ENCODE data around the gene SRGAP1. TPM values are rescaled to one million over a fixed set of nuclear protein-coding genes. Genes with fewer than 3 reads are reported as not detected.
"Not testable (repeated sequence)": the region's sequence is repeated elsewhere in the genome, so short reads cannot be mapped to it uniquely, and the experiment has no call there.

SRGAP1 gene
- total RNA-seq, 8 experiments from 2014 or later, result 2.2 to 11.4 (median 8.3) TPM

DNA sequence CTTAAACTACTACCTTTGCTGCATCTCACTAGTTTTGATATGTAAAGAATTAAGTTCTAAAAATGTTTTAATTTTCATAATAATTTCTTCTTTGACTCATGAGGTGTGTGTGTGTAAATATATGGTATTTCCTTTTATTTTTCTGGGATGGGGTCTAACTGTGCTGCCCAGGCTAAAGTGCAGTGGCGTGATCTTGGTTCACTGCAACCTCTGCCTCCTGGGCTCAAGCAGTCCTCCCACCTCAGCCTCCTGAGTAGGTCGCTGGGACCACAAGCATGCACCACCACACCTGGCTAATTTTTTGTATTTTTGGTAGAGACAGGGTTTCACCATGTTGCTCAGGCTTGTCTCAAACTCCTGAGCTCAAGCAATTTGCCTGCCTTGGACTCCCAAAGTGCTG, 15.4 kb downstream of the SRGAP1 start:
- H3K27ac ChIP-seq; H3K4me3 ChIP-seq; ATAC-seq (replicated peaks in 6 of 8); H3K4me1 ChIP-seq (replicated peaks in 1 of 2); in situ Hi-C loops (cut with MboI; ENCODE audit: low pct_unique_long_range_greater_than_20kb in 2 of 9, low sequenced_read_pairs in 9 of 9, unreplicated experiment in 9 of 9): not testable (repeated sequence)
- WGBS, 10 experiments, result 80 to 100% (median 100%) methylated on average over 1 to 2 of the region's 2 CpGs; no CpG with 5 or more reads in 4 of the 10 experiments

DNA sequence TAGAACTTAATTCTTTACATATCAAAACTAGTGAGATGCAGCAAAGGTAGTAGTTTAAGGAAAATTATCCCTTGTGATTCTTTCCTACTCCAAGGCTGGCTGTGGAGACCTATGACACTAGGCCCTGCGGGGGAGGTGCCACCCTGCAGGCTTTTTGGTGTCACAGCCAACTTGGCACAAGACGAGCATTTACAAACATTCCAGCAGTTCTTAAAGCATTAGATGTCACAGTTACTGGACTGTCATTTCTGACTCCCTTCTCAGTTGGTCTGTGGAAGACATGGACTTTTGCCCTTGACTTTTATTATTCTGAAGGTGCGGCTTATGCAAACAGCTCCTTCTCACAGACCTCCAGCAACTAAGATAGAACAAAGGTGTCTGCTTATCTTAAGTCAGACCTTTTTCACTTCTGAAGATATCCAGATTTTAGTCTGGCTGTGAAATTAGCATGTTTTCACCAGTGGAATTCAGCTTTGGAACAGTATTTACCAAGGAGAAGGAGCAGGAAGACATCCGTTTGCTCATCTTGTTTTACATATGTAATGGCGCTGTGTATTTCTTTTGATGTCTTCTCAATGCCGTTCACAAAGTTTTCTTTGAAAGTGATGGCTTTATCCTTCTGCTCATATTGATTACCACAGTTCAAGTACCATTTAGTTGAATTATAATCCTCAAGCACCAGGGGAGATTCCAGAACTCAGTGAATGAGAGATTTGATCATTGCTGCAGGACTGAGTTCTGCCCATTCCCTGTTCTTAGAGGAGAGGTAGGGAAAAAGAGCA, 17.9 kb downstream of the SRGAP1 start:
- peak in 6 of 8 experiments; percentile 22 to 75 (median 30) for ATAC-seq (replicated peaks in 6 of 8)
- in situ Hi-C loops (cut with MboI; ENCODE audit: low pct_unique_long_range_greater_than_20kb in 2 of 9, low sequenced_read_pairs in 9 of 9, unreplicated experiment in 9 of 9), result no loop called here
- Histone ChIP-seq H3K4me1 (replicated peaks in 1 of 2) (peaks cover 0 to 6% of the 10 kb centered on the region in 2 donors), H3K27ac (no peak overlapping the region), H3K4me3 (no peak overlapping the region)
- WGBS, 10 experiments, result 38 to 100% (median 53%) methylated on average over 1 to 6 of the region's 6 CpGs

DNA sequence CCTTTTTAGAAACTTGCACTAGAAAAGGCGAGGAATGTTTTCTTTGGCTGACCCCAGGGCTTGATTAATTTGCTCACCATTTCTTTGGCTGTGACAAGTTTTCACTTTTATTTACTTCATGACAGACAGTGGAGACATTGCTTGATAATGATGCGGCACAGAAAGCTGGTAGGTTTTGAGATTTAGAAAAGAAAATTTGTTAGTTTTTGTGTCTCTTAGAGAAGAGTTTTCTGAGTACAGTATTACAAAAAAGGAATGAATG, 18.4 kb downstream of the SRGAP1 start:
- no peak for ATAC-seq (replicated peaks in 6 of 8)
- WGBS, 10 experiments, result 77 to 100% (median 87%) methylated on average over 1 to 2 of the region's 2 CpGs
- no peak overlapping the region for H3K4me3 ChIP-seq

DNA sequence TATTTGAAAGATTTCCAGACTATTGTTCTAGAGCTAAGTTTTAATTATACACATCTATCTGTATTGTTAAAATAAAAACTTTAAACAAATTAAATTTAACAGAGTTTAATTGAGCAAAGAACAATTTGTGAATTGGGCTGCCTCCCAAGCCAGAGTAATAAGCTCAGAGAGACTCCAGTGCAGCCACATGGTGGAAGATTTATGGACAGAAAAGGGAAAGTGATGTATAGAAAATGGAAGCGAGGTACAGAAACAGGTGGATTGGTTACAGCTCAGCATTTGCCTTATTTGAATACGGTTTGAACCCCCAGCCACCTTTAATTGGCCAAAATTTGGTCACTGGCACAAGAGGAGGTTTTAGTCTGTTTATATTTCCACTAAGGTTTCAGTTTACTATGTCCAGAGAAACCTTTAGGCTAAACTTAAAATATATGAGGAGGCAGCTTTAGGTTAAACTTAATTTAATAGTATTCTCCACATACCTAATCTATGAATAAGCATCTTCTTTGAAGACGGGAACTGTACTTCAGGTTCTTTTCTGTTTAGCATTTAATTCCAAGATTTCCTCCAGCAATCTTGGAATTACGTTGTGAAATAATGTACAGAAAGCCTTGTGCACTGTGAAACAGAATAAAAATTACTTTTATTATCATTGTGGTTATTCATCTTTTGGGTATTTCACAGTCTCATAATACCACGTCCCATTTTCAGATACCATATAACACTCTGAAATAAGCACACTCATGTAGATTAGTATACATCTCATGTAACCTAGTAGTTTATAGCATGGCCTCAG, 19.4 kb downstream of the SRGAP1 start:
- in situ Hi-C loops (cut with MboI; ENCODE audit: low pct_unique_long_range_greater_than_20kb in 2 of 9, low sequenced_read_pairs in 9 of 9, unreplicated experiment in 9 of 9), result no loop called here
- Histone ChIP-seq H3K4me1 (replicated peaks in 1 of 2) (peaks cover 0 to 6% of the 10 kb centered on the region in 2 donors), H3K4me3 (no peak overlapping the region), H3K27ac (no peak overlapping the region)
- 76 to 98% (median 88%) methylated on average over 1 to 5 of the region's 5 CpGs for WGBS, 10 experiments
- no peak for ATAC-seq (replicated peaks in 6 of 8)

More for the DNA sequence above, 18.4 kb downstream of the SRGAP1 start:
- no peak overlapping the region for H3K27ac ChIP-seq
- in situ Hi-C loops (cut with MboI; ENCODE audit: low pct_unique_long_range_greater_than_20kb in 2 of 9, low sequenced_read_pairs in 9 of 9, unreplicated experiment in 9 of 9), result no loop called here
- H3K4me1 ChIP-seq (replicated peaks in 1 of 2), result peaks cover 0 to 6% of the 10 kb centered on the region in 2 donors

DNA sequence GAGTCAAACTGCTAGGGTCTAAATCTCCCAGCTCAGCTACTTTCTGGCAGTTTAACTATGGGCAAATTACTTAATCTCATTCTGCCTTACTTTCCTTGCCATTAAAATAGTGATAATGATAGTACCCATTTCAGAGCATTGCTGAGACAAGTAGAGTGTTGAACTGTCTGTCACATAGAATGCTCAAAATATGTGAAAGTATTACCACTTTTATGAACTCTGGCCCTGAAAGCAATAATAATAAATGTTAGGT, 19.9 kb downstream of the SRGAP1 start:
- ATAC-seq (replicated peaks in 6 of 8), result no peak
- H3K4me1 ChIP-seq (replicated peaks in 1 of 2), result peaks cover 0 to 6% of the 10 kb centered on the region in 2 donors
- H3K27ac ChIP-seq, result no peak overlapping the region
- in situ Hi-C loops (cut with MboI; ENCODE audit: low pct_unique_long_range_greater_than_20kb in 2 of 9, low sequenced_read_pairs in 9 of 9, unreplicated experiment in 9 of 9), result no loop called here
- H3K4me3 ChIP-seq, result no peak overlapping the region

DNA sequence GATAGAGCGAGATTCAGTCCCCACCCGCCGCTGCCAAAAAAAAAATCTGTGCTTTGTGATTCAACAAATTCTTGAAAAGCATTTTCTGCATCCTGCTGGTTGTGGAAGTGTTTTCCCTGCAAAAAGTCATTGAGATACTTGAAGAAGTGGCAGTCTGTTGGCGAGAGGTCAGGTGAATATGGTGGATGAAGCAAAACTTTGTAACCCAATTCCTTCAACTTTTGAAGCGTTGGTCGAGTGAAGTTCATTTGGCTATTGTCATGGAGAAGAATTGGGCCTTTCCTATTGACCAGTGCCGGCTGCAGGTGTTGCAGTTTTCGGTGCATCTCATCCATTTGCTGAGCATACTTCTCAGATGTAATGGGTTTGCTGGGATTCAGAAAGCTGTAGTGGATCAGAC, 20.9 kb downstream of the SRGAP1 start:
- in situ Hi-C loops (cut with MboI; ENCODE audit: low pct_unique_long_range_greater_than_20kb in 2 of 9, low sequenced_read_pairs in 9 of 9, unreplicated experiment in 9 of 9), result no loop called here

DNA sequence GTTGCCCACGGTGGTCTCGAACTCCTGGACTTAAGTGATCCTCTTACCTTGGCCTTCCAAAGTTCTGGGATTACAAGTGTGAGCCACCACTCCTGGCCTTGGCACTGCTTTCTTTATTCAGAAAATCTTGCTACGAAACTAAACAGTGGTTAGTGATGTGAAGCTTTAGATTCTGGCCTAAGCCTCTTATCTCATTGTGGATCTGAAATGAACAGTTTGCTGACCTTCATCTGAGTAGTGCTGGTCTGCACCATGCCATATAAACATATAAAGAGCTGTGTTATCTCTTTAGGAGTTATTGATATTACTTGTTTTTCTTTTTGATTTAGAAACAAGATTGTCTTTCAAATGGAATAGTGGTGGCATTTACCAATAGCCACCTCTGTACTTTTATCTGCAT, 22.6 kb downstream of the SRGAP1 start:
- H3K4me1 ChIP-seq (replicated peaks in 1 of 2), result peaks cover 0 to 6% of the 10 kb centered on the region in 2 donors
- no peak overlapping the region for H3K27ac ChIP-seq
- WGBS, 10 experiments, result 80 to 100% (median 100%) methylated on average over 1 to 3 of the region's 3 CpGs; no CpG with 5 or more reads in 4 of the 10 experiments
- no peak overlapping the region for H3K4me3 ChIP-seq
- in situ Hi-C loops (cut with MboI; ENCODE audit: low pct_unique_long_range_greater_than_20kb in 2 of 9, low sequenced_read_pairs in 9 of 9, unreplicated experiment in 9 of 9), result no loop called here
- no peak for ATAC-seq (replicated peaks in 6 of 8)

More for the DNA sequence above, 20.9 kb downstream of the SRGAP1 start:
- no peak overlapping the region for H3K4me3 ChIP-seq
- peaks cover 0 to 6% of the 10 kb centered on the region in 2 donors for H3K4me1 ChIP-seq (replicated peaks in 1 of 2)
- ATAC-seq (replicated peaks in 6 of 8), result no peak
- WGBS, 10 experiments, result 37 to 100% (median 66%) methylated on average over 1 to 7 of the region's 8 CpGs; no CpG with 5 or more reads in 2 of the 10 experiments
- H3K27ac ChIP-seq, result no peak overlapping the region

DNA sequence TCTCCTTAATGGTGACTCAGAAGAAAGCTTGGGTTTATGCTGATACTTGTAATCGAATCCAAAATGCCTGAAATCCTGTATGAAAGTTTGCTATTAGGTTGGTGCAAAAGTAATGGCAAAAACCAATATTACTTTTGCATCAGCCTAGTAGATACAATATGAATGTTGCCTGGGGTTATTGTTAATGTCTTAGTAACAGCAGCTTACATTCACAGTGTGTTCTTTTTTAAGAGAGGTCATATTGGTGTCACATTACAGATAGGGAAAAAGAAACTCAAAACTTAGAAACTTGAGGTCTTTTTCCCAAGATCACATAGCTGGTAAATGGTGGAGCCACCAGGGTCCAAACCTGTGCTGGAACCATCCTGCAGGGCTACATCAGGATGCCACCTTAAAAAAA, 25.2 kb downstream of the SRGAP1 start:
- Histone ChIP-seq H3K4me1 (replicated peaks in 1 of 2) (no peaks in the 10 kb centered on the region), H3K4me3 (no peak overlapping the region), H3K27ac (no peak overlapping the region)
- ATAC-seq (replicated peaks in 6 of 8), result peak in 3 of 8 experiments; percentile 77 to 94 (median 87)
- 0 to 100% (median 82%) methylated on average over 1 of the region's 1 CpG; no CpG with 5 or more reads in 2 of the 10 experiments for WGBS, 10 experiments
- in situ Hi-C loops (cut with MboI; ENCODE audit: low pct_unique_long_range_greater_than_20kb in 2 of 9, low sequenced_read_pairs in 9 of 9, unreplicated experiment in 9 of 9), result no loop called here

DNA sequence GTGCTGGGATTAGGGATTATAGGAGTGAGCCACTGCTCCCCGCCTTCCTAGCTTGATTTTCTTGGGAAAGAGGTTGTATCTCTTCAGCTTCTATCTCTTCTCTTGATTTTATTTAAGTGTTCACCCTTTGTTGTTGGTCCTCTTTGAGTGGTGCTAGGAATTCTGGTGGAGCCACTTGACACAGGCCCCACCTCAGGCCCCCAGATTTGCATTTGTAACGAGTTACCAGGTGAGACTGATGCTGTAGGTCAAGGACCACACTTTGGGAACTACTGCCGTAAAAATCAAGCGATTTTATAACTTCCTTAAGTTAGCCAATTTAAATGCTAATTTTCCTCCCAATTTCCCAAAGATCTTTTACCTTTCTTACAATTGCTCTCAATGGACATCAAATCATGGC, 26.3 kb downstream of the SRGAP1 start:
- 89 to 100% (median 93%) methylated on average over 2 to 4 of the region's 4 CpGs; no CpG with 5 or more reads in 1 of the 10 experiments for WGBS, 10 experiments
- H3K4me1 ChIP-seq (replicated peaks in 1 of 2), result no peaks in the 10 kb centered on the region
- H3K4me3 ChIP-seq, result no peak overlapping the region
- H3K27ac ChIP-seq, result no peak overlapping the region
- in situ Hi-C loops (cut with MboI; ENCODE audit: low pct_unique_long_range_greater_than_20kb in 2 of 9, low sequenced_read_pairs in 9 of 9, unreplicated experiment in 9 of 9), result no loop called here
- no peak for ATAC-seq (replicated peaks in 6 of 8)

DNA sequence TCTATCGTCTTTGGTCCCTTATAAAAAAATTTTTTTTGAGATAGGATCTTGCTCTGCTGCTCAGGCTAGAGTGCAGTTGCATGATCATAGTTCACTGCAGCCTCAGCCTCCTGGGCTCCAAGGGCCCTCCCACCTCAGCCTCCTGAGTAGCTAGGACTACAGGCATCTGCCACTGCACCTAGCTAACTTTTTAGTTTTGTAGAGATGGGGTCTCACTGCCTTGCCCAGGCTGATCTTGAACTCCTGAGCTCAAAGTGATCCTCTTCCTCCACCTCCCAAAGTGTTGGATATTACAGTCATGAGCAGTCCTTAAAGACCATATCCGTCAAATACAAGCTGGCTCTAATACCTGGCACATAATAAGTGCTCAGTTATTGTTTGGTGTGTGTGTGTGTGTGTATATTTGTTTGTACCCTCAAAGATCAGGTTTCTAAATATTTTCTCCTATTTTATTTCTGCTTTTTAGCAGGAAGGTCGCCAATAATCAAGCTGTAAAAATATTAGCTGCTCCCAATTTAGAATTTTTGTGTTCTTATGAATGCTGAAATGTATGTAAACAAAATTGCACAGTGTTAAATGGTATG, 30.5 kb downstream of the SRGAP1 start:
- Histone ChIP-seq H3K4me3 (no peak overlapping the region), H3K27ac (no peak overlapping the region), H3K4me1 (replicated peaks in 1 of 2) (peaks cover 0 to 2% of the 10 kb centered on the region in 2 donors)
- ATAC-seq (replicated peaks in 6 of 8), result no peak
- in situ Hi-C loops (cut with MboI; ENCODE audit: low pct_unique_long_range_greater_than_20kb in 2 of 9, low sequenced_read_pairs in 9 of 9, unreplicated experiment in 9 of 9), result no loop called here
- WGBS, 10 experiments, result 17 to 100% (median 78%) methylated on average over 1 to 3 of the region's 3 CpGs

DNA sequence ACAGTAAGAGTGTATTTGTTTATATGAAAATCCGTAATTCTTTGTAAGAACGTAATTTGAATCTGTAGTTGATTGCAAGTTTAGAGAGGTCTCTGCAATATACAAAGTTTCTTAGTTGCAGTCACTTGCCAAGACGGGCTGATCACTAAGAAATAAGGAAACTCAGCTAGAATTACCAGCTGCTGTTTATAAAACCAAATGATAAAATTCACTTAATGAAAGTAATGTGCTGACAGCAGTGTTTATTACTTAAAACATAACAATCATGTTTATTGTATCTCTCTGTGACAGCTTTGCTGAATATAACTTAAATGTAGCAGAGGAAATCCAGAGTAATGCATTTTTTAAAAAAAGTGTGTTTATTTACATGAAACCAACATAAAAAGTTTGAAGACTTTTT, 31.2 kb downstream of the SRGAP1 start:
- 25 to 100% (median 91%) methylated on average over 2 to 3 of the region's 3 CpGs for WGBS, 10 experiments
- Histone ChIP-seq H3K27ac (no peak overlapping the region), H3K4me3 (no peak overlapping the region), H3K4me1 (replicated peaks in 1 of 2) (peaks cover 0 to 2% of the 10 kb centered on the region in 2 donors)
- in situ Hi-C loops (cut with MboI; ENCODE audit: low pct_unique_long_range_greater_than_20kb in 2 of 9, low sequenced_read_pairs in 9 of 9, unreplicated experiment in 9 of 9), result no loop called here
- ATAC-seq (replicated peaks in 6 of 8), result no peak

DNA sequence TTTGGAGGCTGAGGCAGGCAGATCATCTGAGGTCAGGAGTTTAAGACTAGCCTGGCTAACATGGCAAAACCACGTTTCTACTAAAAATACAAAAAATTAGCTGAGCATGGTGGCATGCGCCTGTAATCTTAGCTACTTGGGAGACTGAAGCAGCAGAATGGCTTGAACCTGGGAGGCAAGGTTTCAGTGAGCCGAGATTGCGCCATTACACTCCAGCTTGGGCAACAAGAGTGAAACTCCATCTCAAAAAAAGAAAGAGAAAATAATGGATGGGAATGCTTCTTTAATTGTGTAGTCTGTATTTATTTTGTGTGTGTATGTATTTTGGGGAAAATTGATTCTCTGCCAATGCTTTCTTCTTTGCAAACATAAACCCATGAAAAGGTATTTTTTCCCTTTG, 32.5 kb downstream of the SRGAP1 start:
- Histone ChIP-seq H3K4me1 (replicated peaks in 1 of 2) (peaks cover 0 to 2% of the 10 kb centered on the region in 2 donors), H3K27ac (no peak overlapping the region), H3K4me3 (no peak overlapping the region)
- no peak for ATAC-seq (replicated peaks in 6 of 8)
- in situ Hi-C loops (cut with MboI; ENCODE audit: low pct_unique_long_range_greater_than_20kb in 2 of 9, low sequenced_read_pairs in 9 of 9, unreplicated experiment in 9 of 9), result no loop called here
- 69 to 100% (median 94%) methylated on average over 1 to 4 of the region's 4 CpGs; no CpG with 5 or more reads in 2 of the 10 experiments for WGBS, 10 experiments

DNA sequence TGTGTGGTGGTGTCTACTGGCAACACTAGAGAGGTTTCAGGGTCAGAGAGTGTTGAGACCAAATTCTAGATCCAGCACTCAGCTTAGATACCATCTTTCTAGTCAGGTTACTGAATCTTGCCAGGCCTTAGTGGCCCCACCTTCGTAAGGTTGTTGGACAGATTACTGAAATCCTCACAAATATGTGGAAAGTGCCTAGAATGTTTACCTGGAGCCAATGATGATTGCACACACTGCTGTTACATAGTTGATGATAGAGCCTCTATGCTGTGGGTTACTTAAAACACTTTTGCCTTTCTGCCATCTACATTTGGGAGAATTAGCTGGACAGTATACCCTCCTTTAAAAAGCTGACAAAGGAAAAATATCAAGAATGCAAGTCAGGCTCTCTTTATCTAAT, 33.2 kb downstream of the SRGAP1 start:
- peak in 1 of 8 experiments; percentile 12 for ATAC-seq (replicated peaks in 6 of 8)
- WGBS, 10 experiments, result 67 to 100% (median 95%) methylated on average over 1 of the region's 1 CpG; no CpG with 5 or more reads in 4 of the 10 experiments
- H3K27ac ChIP-seq, result no peak overlapping the region
- no peak overlapping the region for H3K4me3 ChIP-seq
- in situ Hi-C loops (cut with MboI; ENCODE audit: low pct_unique_long_range_greater_than_20kb in 2 of 9, low sequenced_read_pairs in 9 of 9, unreplicated experiment in 9 of 9), result no loop called here
- H3K4me1 ChIP-seq (replicated peaks in 1 of 2), result peaks cover 0 to 2% of the 10 kb centered on the region in 2 donors
